ENCODE measurements around the gene NFATC2. TPM values are rescaled to one million over a fixed set of nuclear protein-coding genes. Genes with fewer than 3 reads are reported as not detected.

NFATC2 gene
- total RNA-seq, 2 experiments from 2014 or later, result 32.5 to 33.2 TPM

GRCh38 chr20:51584737-51585136 is 42.2 kb upstream of the NFATC2 start:
- H3K4me3 ChIP-seq (ENCODE audit: low read length), result no peak overlapping the region
- Mint-ChIP-seq H3K4me1 (ENCODE audit: low read depth) (peaks cover 5% of the 10 kb centered on the region), H3K27ac (no peak overlapping the region), H3K27me3 (no peaks in the 10 kb centered on the region), H3K9me3 (no peaks in the 10 kb centered on the region), H3K4me3 (no peak overlapping the region), H3K36me3 (ENCODE audit: low read depth) (no peaks in the 10 kb centered on the region)
- intact Hi-C loops (cut with DNase I, micrococcal nuclease), result no loop called here
- ChIA-PET CTCF (no interaction called here), POLR2A (no interaction called here)
- H3K27me3 ChIP-seq (ENCODE audit: control insufficient read depth in 1 of 2, insufficient read depth in 2 of 2, low read length in 2 of 2), result no peaks in the 10 kb centered on the region
- peaks cover 5% of the 10 kb centered on the region for H3K4me1 ChIP-seq (ENCODE audit: insufficient read depth, low read length)
- H3K27ac ChIP-seq (ENCODE audit: low read depth in 1 of 2, low read length in 2 of 2), result no peak overlapping the region
- H3K9me3 ChIP-seq (ENCODE audit: control insufficient read depth in 1 of 2, insufficient read depth in 1 of 2, low read length in 2 of 2), result no peaks in the 10 kb centered on the region
- TF ChIP-seq, protein P1, sequence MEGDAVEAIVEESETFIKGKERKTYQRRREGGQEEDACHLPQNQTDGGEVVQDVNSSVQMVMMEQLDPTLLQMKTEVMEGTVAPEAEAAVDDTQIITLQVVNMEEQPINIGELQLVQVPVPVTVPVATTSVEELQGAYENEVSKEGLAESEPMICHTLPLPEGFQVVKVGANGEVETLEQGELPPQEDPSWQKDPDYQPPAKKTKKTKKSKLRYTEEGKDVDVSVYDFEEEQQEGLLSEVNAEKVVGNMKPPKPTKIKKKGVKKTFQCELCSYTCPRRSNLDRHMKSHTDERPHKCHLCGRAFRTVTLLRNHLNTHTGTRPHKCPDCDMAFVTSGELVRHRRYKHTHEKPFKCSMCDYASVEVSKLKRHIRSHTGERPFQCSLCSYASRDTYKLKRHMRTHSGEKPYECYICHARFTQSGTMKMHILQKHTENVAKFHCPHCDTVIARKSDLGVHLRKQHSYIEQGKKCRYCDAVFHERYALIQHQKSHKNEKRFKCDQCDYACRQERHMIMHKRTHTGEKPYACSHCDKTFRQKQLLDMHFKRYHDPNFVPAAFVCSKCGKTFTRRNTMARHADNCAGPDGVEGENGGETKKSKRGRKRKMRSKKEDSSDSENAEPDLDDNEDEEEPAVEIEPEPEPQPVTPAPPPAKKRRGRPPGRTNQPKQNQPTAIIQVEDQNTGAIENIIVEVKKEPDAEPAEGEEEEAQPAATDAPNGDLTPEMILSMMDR (IDR thresholded peaks at IDR 0.05), result no peak
- no peak for ATAC-seq (ENCODE audit: poor library complexity)
- no peaks in the 10 kb centered on the region for H3K36me3 ChIP-seq (ENCODE audit: insufficient read depth, low read length)
- DNase-seq, result no peak

- ChIA-PET POLR2A (no interaction called here), CTCF (no interaction called here)
- intact Hi-C loops (cut with DNase I, micrococcal nuclease), result no loop called here
- Histone ChIP-seq H3K4me1 (ENCODE audit: insufficient read depth, low read length) (peaks cover 5% of the 10 kb centered on the region), H3K36me3 (ENCODE audit: insufficient read depth, low read length) (no peaks in the 10 kb centered on the region), H3K9me3 (ENCODE audit: control insufficient read depth in 1 of 2, insufficient read depth in 1 of 2, low read length in 2 of 2) (no peaks in the 10 kb centered on the region), H3K27ac (ENCODE audit: low read depth in 1 of 2, low read length in 2 of 2) (no peak overlapping the region), H3K27me3 (ENCODE audit: control insufficient read depth in 1 of 2, insufficient read depth in 2 of 2, low read length in 2 of 2) (no peaks in the 10 kb centered on the region), H3K4me3 (ENCODE audit: low read length) (no peak overlapping the region)
- Mint-ChIP-seq H3K27me3 (no peaks in the 10 kb centered on the region), H3K36me3 (ENCODE audit: low read depth) (no peaks in the 10 kb centered on the region), H3K4me3 (no peak overlapping the region), H3K9me3 (no peaks in the 10 kb centered on the region), H3K4me1 (ENCODE audit: low read depth) (peaks cover 5% of the 10 kb centered on the region), H3K27ac (no peak overlapping the region)
- DNase-seq (no peak), ATAC-seq (ENCODE audit: poor library complexity) (no peak)
- TF ChIP-seq, protein P1 (IDR thresholded peaks at IDR 0.05), result no peak
These were observed 41.6 kb upstream of the NFATC2 start for GRCh38 chr20:51584116-51584515.

DNA sequence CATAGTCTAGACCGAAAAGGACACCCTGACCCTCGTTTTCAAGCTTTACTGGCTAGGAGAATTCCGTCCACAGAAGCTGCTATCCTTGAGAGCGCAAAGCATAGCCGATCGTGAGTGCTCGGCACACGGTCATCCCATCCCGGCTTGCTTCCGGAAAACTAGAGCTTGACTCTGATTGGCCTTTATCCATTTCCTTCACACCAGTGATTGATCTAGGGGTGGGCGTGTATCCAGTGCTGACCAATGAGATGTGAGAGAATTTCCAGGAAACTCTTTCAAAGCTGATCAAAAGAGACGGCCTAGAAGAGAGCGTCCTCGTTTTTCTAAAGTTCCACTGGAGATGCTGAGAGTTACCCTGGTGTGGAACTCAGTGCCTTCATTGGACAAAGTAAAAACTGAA is 41.0 kb upstream of the NFATC2 start:
- Mint-ChIP-seq H3K4me3 (no peak overlapping the region), H3K9me3 (no peaks in the 10 kb centered on the region), H3K4me1 (ENCODE audit: low read depth) (peaks cover 5% of the 10 kb centered on the region), H3K36me3 (ENCODE audit: low read depth) (no peaks in the 10 kb centered on the region), H3K27me3 (no peaks in the 10 kb centered on the region), H3K27ac (no peak overlapping the region)
- TF ChIP-seq, protein P1 (IDR thresholded peaks at IDR 0.05), result no peak
- no peak overlapping the region for H3K4me3 ChIP-seq (ENCODE audit: low read length)
- H3K36me3 ChIP-seq (ENCODE audit: insufficient read depth, low read length), result no peaks in the 10 kb centered on the region
- DNase-seq (no peak), ATAC-seq (ENCODE audit: poor library complexity) (no peak)
- H3K27ac ChIP-seq (ENCODE audit: low read depth in 1 of 2, low read length in 2 of 2), result no peak overlapping the region
- H3K4me1 ChIP-seq (ENCODE audit: insufficient read depth, low read length), result peaks cover 5% of the 10 kb centered on the region
- no peaks in the 10 kb centered on the region for H3K27me3 ChIP-seq (ENCODE audit: control insufficient read depth in 1 of 2, insufficient read depth in 2 of 2, low read length in 2 of 2)
- no peaks in the 10 kb centered on the region for H3K9me3 ChIP-seq (ENCODE audit: control insufficient read depth in 1 of 2, insufficient read depth in 1 of 2, low read length in 2 of 2)
- ChIA-PET CTCF (interaction anchor here (0.6 kb wide), 1 partner anchor 43 kb away, joined by 3 read pairs; no protein-coding TSS in a partner anchor), POLR2A (no interaction called here)
- intact Hi-C loops (cut with DNase I, micrococcal nuclease), result no loop called here
